DND-41 (cell line): ENCODE data around the gene TPO.

Experiments
- ATAC-seq: fragments of 200-7000 bp; cut with Tn5 transposase; 3 replicates; pipeline ENCODE4 v1.9.1; 2021; ENCODE audit warnings: low read depth; ENCODE audit not compliant: insufficient read depth
- DNase-seq: peaks from one replicate; pipeline ENCODE4 v3.0.0-alpha.2; 2020
- H2AFZ ChIP-seq: 2 replicates; pipeline ENCODE4 v1.6.0; 2012; ENCODE audit warnings: low read depth, low read length
- H3K27ac ChIP-seq: 2 replicates; pipeline ENCODE4 v1.5.1; 2012; ENCODE audit warnings: low read length, inconsistent platforms
- H3K27me3 ChIP-seq: fragments of 200-600 bp; sonication (generic); 2 replicates; pipeline ENCODE4 v1.6.0; 2012; ENCODE audit warnings: low read length, mild to moderate bottlenecking, inconsistent platforms; ENCODE audit not compliant: insufficient read depth, poor library complexity
- H3K36me3 ChIP-seq: 2 replicates; pipeline ENCODE4 v1.5.1; 2012; ENCODE audit warnings: low read length, inconsistent platforms; ENCODE audit not compliant: insufficient read depth
- H3K4me1 ChIP-seq: 2 replicates; pipeline ENCODE4 v1.5.1; 2012; ENCODE audit warnings: mild to moderate bottlenecking, low read length; ENCODE audit not compliant: insufficient read depth
- H3K4me2 ChIP-seq: 2 replicates; pipeline ENCODE4 v1.6.0; 2012; ENCODE audit warnings: mild to moderate bottlenecking, moderate library complexity, low read length, inconsistent platforms; ENCODE audit not compliant: insufficient read depth
- H3K4me3 ChIP-seq, 2 experiments: fragments of 200-600 bp in 1 of 2; shearing (Covaris generic) in 1 of 2; 2 replicates each; pipeline ENCODE4 v1.5.1; 2012 to 2016; ENCODE audit warnings: inconsistent platforms in 2 of 2, low read length in 2 of 2, mild to moderate bottlenecking in 2 of 2, low read depth in 1 of 2, moderate library complexity in 1 of 2
- H3K79me2 ChIP-seq: 2 replicates; pipeline ENCODE4 v1.6.0; 2012; ENCODE audit warnings: low read length, inconsistent platforms; ENCODE audit not compliant: insufficient read depth
- H3K9ac ChIP-seq: 2 replicates; pipeline ENCODE4 v1.6.0; 2012; ENCODE audit warnings: low read depth, mild to moderate bottlenecking, inconsistent platforms, low read length, moderate library complexity
- H3K9me3 ChIP-seq: 2 replicates; pipeline ENCODE4 v1.5.1; 2012; ENCODE audit warnings: low read length, moderate library complexity, mild to moderate bottlenecking, inconsistent platforms; ENCODE audit not compliant: insufficient read depth, severe bottlenecking
- H4K20me1 ChIP-seq: 2 replicates; pipeline ENCODE4 v1.6.0; 2012; ENCODE audit warnings: low read length; ENCODE audit not compliant: insufficient read depth
- CTCF ChIP-seq: IDR thresholded peaks from 2 replicates; pipeline ENCODE4 v1.5.1; 2012; ENCODE audit warnings: borderline replicate concordance, low read length, moderate library complexity, mild to moderate bottlenecking; ENCODE audit not compliant: poor library complexity, severe bottlenecking; ENCODE audit errors: extremely low read depth
- EZH2 ChIP-seq: IDR thresholded peaks from 3 replicates; pipeline ENCODE4 v1.6.1; 2012; ENCODE audit warnings: borderline replicate concordance, low read depth, mild to moderate bottlenecking, moderate library complexity, low read length, inconsistent platforms; ENCODE audit not compliant: severe bottlenecking

The TPO gene

GRCh38 chr2:1369905-1370304 lies 43.4 kb upstream of the TPO start:
- Histone ChIP-seq H3K4me1 (no peaks in the 10 kb centered on the region), H4K20me1 (no peaks in the 10 kb centered on the region), H3K79me2 (no peaks in the 10 kb centered on the region), H3K4me3 (no peak overlapping the region), H3K9ac (no peak overlapping the region), H2AFZ (no peak overlapping the region), H3K27me3 (no peaks in the 10 kb centered on the region), H3K36me3 (no peaks in the 10 kb centered on the region), H3K9me3 (no peaks in the 10 kb centered on the region), H3K27ac (no peak overlapping the region), H3K4me2 (no peak overlapping the region)
- DNase-seq = no peak
- no peak for ATAC-seq
- TF ChIP-seq EZH2 (no peak), CTCF (no peak)

GRCh38 chr2:1370461-1370860 lies 42.8 kb upstream of the TPO start:
- H3K9ac ChIP-seq = no peak overlapping the region
- H3K27me3 ChIP-seq = no peaks in the 10 kb centered on the region
- ATAC-seq (no peak), DNase-seq (no peak)
- H3K4me3 ChIP-seq = no peak overlapping the region
- H4K20me1 ChIP-seq = no peaks in the 10 kb centered on the region
- H3K4me2 ChIP-seq = no peak overlapping the region
- no peak overlapping the region for H2AFZ ChIP-seq
- no peaks in the 10 kb centered on the region for H3K4me1 ChIP-seq
- no peaks in the 10 kb centered on the region for H3K36me3 ChIP-seq
- H3K9me3 ChIP-seq = no peaks in the 10 kb centered on the region
- no peaks in the 10 kb centered on the region for H3K79me2 ChIP-seq
- TF ChIP-seq EZH2 (no peak), CTCF (no peak)
- H3K27ac ChIP-seq = no peak overlapping the region

GRCh38 chr2:1371082-1371481 lies 42.2 kb upstream of the TPO start:
- no peaks in the 10 kb centered on the region for H3K4me1 ChIP-seq
- H3K36me3 ChIP-seq = no peaks in the 10 kb centered on the region
- H3K79me2 ChIP-seq = no peaks in the 10 kb centered on the region
- H3K9me3 ChIP-seq = no peaks in the 10 kb centered on the region
- H4K20me1 ChIP-seq = no peaks in the 10 kb centered on the region
- H3K9ac ChIP-seq = no peak overlapping the region
- no peak for DNase-seq
- no peak overlapping the region for H3K4me2 ChIP-seq
- no peak overlapping the region for H3K27ac ChIP-seq
- H3K4me3 ChIP-seq = no peak overlapping the region
- ATAC-seq = no peak
- TF ChIP-seq CTCF (no peak), EZH2 (no peak)
- H3K27me3 ChIP-seq = no peaks in the 10 kb centered on the region
- H2AFZ ChIP-seq = no peak overlapping the region

GRCh38 chr2:1373830-1374229 lies 39.4 kb upstream of the TPO start:
- no peaks in the 10 kb centered on the region for H3K9me3 ChIP-seq
- no peak overlapping the region for H3K9ac ChIP-seq
- H3K36me3 ChIP-seq = no peaks in the 10 kb centered on the region
- no peaks in the 10 kb centered on the region for H3K27me3 ChIP-seq
- no peak for ATAC-seq
- H3K27ac ChIP-seq = no peak overlapping the region
- H3K4me1 ChIP-seq = no peaks in the 10 kb centered on the region
- H3K79me2 ChIP-seq = no peaks in the 10 kb centered on the region
- TF ChIP-seq EZH2 (no peak), CTCF (no peak)
- DNase-seq = no peak
- no peak overlapping the region for H3K4me3 ChIP-seq
- H2AFZ ChIP-seq = no peak overlapping the region
- no peak overlapping the region for H3K4me2 ChIP-seq
- H4K20me1 ChIP-seq = no peaks in the 10 kb centered on the region; the same call in 1 of the 2 replicates
